Measurements from ENCODE around the gene ETV4.

Gene ETV4

DNA sequence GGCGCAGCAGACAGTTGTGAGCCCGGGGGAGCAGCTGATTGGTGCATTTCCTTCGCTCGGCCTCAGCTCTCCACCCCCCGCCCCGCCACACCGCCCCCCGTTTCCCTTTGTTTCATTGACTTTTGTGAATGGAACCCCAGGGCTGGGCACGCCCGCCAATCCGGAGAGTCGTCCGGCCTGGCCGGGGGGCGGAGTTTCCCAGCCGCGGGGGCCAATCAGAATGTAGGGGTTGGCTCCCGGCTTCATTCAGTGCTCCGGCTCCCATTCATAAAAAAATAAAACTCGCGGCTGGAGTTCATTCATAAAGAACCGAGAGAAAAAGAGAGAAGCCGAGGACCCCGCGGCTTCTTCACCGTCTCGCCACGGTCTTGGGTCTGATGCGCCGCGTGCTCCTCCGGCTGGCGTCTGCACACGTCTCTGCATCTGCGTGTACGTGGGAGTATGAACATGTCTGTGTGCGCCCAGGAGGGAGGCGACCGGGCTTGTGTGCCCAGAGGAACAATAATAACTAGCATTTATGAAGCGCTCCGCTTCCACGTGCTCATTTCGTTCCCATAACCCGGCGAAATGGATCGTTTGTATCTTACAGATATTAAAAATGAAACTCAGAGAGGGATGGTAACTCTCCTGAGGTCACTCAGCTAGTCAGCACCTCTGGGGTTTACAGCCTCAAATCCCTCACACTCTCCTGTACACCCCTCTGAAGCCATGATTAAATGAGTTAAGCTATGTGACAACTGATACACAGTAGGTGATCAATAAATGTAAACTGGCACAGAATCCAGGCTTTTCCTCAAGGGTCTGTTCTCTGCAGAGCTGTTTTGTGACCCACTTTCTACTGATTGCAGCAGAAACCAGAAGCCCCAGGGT, at the start of gene ETV4:
TSS of gene ETV4 (minus strand) at position 22 of the 870 bp plus-strand sequence. CDS start 723 bp downstream, outside the sequence.
- DNase-seq, result peak; percentile 73

GRCh38 chr17:43595466-43595865, 49.3 kb upstream of the ETV4 start:
- DNase-seq, result no peak

- DNase-seq, result no peak
These were observed 45.8 kb upstream of the ETV4 start for GRCh38 chr17:43591779-43592562.

DNA sequence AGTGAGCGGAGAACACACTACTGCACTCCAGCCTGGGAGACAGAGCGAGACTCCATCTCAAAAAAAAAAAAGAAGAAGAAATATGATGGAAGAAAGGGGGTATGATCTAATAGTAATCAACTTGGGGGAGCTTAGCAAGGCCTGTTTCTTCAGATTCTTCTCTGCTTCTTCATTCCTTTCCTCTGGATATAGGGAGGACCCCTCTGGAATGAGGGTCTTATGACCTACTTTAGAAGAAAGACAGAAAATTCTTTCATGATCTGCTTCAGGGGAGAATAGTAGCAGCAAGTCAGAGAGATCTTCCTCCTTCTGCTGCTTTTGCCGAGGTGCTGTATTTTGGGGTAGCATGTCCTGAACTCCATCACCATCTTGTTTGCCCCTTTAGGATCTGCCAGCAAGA, 44.9 kb upstream of the ETV4 start:
- no peak for DNase-seq

- no peak for DNase-seq
These were observed 42.7 kb upstream of the ETV4 start for GRCh38 chr17:43588664-43589435.

DNA sequence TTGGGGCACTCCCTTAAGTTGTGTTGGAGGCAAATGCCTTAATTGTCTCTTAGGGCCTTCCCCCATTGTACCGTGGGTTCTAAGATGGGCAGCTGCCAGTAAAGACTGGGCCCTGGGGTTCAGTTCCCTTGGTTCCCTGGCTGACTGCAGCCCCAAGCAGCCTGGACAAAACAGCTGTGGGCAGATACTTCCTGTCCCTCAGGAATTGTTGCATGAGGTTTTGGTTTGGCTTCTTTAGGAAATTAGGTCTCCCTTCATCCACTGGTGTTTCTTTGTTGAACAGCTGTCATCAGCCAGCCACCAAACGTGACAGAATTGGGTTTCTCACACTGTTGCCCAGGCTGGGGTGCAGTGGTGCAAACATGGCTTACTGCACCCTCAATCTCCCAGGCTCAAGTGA, 42.0 kb upstream of the ETV4 start:
- no peak for DNase-seq

DNA sequence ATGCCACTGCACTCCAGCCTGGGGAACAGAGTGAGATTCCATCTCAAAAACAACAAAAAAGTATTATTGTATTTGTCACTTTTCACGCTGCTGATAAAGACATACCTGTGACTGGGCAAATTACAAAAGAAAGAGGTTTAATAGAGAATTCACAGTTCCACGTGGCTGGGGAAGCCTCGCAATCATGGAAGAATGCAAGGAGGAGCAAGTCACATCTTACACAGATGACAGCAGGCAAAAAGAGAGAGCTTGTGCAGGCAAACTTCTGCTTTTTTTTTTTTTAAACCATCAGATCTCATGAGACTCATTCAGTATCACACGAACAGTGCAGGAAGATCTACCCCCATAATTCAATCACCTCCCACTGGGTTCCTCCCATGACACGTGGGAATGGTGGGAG, 41.5 kb upstream of the ETV4 start:
- DNase-seq, result no peak

DNA sequence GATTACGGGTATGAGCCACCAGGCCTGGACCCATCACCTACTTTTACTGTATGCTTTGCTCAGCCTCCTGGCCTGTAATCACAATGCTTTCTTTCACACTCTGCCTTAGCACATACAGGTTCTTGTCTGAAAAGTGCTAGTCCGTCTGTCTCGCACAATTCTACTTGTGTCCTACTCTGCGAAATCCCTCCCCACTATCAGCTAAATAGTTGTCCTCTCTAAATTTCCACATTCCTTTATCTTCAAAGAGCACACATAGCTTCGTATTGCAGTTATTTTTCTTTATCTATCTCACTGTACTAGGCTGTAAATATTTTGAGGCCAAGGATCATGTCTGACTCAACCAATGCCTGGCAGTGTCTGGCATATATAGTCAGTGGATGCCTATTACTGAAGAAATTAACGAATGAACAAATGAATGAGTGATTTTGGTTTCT, 38.5 kb upstream of the ETV4 start:
- no peak for DNase-seq

- DNase-seq, result no peak
These were observed 37.2 kb upstream of the ETV4 start for GRCh38 chr17:43583332-43583731.

DNA sequence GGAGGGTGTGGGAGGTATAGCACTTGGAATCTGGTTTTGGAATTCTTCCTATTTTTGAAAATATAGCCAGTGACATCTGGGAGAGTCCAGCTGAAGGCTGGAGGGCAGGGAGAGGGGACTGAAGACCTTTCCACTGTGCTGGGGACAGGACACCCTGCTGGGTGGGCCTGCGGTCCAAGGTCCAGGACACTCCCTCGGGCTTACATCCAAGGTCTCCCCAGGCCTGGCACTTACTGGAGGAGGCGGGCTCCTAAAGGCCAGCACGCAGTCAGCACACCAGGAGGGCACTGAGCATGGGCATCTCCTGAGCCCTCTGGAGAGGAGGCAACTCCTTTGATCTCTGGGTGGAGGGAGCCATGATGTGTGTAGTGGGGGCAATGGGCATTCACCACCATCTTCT, 35.5 kb upstream of the ETV4 start:
- no peak for DNase-seq

- no peak for DNase-seq
These were observed 35.0 kb upstream of the ETV4 start for GRCh38 chr17:43581130-43581529.

- DNase-seq, result no peak
These were observed 33.5 kb upstream of the ETV4 start for GRCh38 chr17:43579566-43580140.

- DNase-seq, result no peak
These were observed 32.8 kb upstream of the ETV4 start for GRCh38 chr17:43578699-43579565.

DNA sequence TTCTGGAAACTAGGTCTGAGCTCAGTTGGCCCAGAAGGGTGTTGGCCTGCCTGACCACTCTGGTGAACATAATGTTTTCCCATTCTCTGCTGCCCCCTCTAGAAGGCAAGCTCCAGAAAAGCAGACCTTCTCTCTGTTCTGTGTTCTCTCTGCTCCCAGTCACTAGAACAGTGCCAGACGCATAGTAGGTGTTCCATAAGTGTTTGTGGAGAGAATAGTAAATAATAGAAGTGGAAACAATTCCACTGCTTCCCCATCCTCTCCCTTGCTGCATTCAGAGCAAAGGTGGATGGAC, 32.2 kb upstream of the ETV4 start:
- no peak for DNase-seq

- DNase-seq, result no peak
These were observed 31.7 kb upstream of the ETV4 start for GRCh38 chr17:43577664-43578403.

DNA sequence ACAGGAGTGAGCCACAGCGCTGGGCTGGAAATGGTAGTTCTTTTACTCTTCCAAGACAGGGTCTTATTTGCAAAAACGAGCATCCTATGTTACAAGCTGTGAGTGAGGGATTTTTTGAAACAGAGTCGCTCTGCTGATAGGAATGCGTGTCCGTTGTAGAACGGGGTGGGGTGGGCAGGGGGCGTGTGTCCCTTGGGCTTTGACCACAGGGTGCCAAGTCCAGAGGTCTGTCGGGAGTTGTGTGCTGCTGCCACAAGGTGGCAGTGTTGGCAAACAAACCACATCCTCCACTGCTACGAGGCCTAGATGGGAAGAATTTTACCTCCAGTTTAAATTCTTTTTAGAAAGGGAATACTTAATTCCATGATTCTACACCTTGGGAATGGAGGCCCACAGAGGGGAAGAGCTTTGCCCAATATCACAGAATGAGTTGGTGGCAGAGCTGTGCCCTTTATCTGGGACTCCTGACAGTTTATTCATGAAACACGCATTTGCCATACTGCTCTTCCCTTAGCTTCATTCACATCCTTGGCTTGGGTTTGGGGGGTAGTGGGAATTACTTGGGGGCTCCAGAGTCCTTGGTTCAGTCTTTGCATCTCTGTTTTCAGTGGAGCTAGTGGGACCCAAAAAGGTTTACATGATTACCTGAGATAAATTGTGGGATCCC, 30.6 kb upstream of the ETV4 start:
- peak; percentile 8 for DNase-seq

GRCh38 chr17:43574896-43575525, 28.9 kb upstream of the ETV4 start:
- DNase-seq, result no peak

DNA sequence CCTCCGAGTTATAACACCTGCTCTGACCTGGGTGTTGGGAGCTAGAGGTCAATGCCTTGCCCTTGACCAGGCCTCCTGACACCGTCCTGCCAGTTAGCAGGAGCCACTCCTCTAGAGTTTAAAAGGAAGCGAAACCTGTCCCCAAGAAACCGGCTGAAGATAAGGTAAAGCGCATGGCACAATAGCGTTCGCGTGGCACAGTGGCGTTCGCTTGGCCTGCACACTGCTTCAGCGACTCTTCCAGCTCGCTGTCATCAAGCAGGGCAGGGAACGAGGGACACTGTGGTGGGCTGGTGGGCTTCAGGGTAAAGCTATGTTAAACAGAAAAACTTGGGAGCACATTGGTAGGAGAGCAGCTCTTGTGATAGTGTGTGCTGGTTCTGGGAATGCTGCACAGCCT, 28.2 kb upstream of the ETV4 start:
- DNase-seq, result no peak

GRCh38 chr17:43573579-43574321, 27.6 kb upstream of the ETV4 start:
- no peak for DNase-seq
